Measurements from ENCODE around the gene VSTM1.
"Not testable (repeated sequence)": the region's sequence is repeated elsewhere in the genome, so short reads cannot be mapped to it uniquely, and the experiment has no call there.

Gene VSTM1

DNA sequence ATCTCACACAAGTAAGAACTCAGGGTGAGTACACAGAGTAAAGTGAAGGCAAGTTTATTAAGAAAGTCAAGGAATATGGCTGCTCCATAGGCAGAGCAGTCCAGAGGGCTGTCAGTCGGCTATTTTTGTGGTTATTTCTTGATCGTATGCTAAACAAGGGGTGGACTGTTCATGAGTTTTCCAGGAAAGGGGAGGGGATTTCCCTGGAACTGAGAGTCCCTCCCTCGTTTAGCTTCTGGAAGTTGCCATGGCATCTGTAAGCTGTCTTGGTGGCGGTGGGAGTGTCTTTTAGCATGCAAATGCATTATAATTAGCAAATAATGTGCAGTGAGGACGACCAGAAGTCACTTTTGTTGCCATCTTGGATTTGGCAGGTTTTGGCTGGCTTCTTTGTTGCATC lies 5.8 kb upstream of the VSTM1 start:
- no peak for DNase-seq

GRCh38 chr19:54062643-54063042 lies 1.1 kb downstream of the VSTM1 start:
- no peak for DNase-seq

GRCh38 chr19:54047616-54048015 lies 16.1 kb downstream of the VSTM1 start:
- no peak for DNase-seq

- DNase-seq, result no peak
These were observed 17.9 kb downstream of the VSTM1 start for GRCh38 chr19:54045771-54046170.

DNA sequence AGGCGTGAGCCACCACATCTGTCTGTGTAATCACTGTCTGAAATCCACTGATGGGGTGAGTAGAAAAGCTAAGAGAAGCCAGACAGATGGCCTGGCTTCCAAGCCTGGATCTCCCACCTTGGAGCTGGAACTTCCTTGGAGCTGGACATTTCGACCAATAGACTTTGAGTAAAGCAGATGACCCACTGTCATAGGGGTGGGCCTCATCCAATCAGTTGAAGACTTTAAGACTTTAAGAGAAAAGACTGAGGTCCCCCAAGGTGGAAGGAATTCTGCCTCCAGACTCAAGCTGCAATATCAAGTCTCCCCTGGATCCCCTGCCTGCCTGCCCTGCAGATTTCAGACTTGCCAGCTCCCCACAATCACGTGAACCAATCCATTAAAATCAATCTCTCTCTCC lies 20.7 kb downstream of the VSTM1 start:
- DNase-seq, result no peak

- DNase-seq, result no peak
These were observed 21.6 kb downstream of the VSTM1 start for GRCh38 chr19:54041969-54042606.

GRCh38 chr19:54040003-54040402 lies 23.7 kb downstream of the VSTM1 start:
- no peak for DNase-seq

- DNase-seq, result not testable (repeated sequence)
These were observed 27.2 kb downstream of the VSTM1 start for GRCh38 chr19:54036542-54036941.

GRCh38 chr19:54035215-54036178 lies 28.2 kb downstream of the VSTM1 start:
- no peak for DNase-seq

DNA sequence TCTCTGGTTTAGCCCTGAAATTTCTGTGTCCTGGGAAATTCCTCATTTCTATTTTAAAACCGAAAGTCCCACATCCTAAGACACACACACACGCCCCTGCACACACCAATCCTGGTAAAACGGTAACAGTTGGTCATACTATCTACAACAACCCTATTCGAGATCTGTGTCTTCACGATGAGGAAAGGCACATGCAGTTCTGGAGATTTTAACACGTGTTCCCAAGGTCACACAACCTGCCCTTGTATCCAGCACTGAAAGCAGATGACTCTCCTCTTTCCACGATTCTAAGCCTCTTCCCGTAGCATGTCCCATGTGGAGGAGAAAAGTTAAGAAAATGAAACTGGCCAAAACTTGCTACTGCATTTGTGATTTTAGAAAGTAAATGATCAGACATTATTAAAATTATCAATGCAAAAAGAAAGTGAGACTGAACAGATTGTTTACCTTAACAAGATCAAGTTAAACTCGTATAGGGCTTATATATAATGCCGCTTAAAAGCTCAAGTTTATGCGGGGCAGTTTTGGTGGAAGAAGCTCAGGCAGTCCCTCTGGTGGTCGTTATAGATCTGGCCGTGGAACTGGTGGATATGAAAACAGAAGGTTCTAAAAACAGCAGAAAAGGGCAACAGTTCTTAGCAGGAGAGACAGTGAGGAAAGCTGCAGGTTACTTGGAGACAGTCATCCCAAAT lies 32.7 kb downstream of the VSTM1 start:
- no peak for DNase-seq

GRCh38 chr19:54029930-54030490 lies 33.7 kb downstream of the VSTM1 start:
- peak; percentile 17 for DNase-seq

- DNase-seq, result no peak
These were observed 34.4 kb downstream of the VSTM1 start for GRCh38 chr19:54029301-54029700.

DNA sequence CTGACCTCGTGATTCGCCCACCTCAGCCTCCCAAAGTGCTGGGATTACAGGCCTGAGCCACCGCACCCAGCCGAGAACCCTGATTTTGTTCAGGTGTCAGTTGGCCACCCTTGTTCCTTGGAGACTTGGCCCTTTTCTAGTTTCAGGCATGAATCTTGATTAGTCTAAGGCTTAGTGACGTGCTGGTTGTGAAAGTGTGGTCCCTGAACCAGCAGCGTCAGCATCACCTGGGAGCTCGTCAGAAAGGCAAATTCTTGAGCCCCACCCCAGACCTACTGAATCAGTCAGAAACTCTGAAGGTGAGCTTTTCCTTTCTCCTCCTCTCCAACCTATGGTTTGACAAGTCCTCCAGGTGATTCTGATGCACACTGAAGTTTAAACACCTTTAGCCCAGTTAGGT lies 37.0 kb downstream of the VSTM1 start:
- DNase-seq, result no peak

GRCh38 chr19:54024660-54025059 lies 39.0 kb downstream of the VSTM1 start:
- DNase-seq, result no peak

DNA sequence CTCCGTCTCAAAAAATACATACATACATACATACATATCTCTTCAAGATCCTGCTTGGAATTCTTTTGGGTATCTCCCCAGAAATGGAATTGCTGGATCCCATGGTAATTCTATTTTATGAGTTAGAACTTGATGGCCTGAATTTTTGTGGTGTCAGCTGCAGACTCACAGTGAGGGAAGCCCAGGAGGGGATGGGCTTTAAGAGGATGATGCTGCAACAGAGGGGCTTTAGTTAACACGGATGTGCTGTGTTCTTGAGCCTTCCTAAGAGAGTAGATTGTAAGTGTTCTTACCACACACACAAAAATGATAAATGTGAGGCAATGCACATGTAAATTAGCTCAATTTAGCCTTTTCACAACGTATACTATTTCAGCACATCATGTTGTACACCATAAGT lies 40.5 kb downstream of the VSTM1 start:
- no peak for DNase-seq

DNA sequence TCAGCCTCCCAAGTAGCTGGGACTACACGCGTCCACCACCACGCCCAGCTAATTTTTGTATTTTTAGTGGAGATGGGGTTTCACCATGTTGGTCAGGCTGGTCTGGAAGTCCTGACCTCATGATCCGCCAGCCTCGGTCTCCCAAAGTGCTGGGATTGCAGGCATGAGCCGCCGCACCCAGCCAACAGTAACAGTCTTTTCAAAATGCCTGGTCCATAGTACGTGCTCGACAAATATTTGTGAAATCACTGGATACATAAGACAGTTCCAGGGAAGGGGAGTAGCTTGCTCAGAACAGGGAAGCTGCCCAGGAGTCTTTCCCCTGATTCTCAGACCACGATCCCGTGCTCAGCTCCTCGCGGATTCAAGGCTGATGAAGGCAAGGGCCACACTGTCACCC lies 41.8 kb downstream of the VSTM1 start:
- DNase-seq, result no peak

DNA sequence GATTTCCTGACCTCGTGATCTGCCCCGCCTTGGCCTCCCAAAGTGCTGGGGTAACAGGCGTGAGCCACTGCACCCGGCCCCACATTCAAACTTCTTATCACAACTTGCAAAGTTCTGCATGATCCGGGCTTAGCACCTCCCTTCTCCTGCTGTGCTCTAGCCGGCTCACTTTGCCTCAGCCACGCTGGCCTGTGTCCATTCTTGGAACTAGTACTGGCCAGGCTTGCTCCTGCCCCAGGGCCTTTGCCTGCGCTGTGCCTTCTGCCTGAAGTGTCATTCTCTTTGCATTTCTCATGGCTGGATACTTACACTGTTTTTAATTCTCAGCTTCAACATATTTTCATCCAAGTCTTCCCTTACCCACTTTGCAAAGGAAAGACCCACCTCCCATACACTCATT lies 42.3 kb downstream of the VSTM1 start:
- no peak for DNase-seq

DNA sequence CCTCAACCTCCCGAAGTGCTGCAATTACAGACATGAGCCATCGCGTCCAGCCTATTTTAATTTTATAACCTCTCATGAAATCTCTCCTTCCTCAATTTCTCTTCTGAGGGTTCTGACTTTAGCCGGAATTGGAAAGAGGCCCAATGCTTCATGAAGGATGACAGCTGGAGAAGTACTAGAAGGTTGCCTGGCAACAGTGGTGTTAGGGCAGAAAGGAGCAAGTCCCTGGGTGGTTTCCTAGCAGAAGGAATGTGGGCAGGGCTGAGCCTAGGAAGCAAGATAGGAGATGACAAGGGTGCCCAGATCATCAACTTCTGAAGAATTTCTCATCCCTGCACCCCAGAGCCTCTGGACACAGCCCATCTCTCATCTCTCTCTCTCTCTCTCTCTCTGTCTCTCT lies 46.4 kb downstream of the VSTM1 start:
- no peak for DNase-seq

- no peak for DNase-seq
These were observed 48.7 kb downstream of the VSTM1 start for GRCh38 chr19:54014920-54015560.

DNA sequence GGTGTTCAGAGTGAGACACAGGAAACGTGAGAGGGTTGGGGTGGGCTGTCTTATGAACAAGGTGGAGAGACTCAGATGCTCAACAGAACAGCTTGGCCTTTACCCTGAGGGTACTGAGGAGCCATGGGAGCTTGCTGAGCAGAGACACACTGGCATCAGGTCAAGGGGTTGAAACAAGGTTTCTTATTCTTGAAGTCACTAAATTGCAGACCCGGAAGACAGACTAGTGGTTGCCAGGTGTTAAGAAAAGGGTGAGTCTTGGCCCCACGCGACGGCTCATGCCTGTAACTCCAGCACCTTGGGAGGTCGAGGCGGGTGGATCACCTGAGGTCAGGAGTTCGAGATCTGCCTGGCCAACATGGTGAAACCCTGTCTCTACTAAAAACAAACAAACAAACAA lies 49.8 kb downstream of the VSTM1 start:
- no peak for DNase-seq

DNA sequence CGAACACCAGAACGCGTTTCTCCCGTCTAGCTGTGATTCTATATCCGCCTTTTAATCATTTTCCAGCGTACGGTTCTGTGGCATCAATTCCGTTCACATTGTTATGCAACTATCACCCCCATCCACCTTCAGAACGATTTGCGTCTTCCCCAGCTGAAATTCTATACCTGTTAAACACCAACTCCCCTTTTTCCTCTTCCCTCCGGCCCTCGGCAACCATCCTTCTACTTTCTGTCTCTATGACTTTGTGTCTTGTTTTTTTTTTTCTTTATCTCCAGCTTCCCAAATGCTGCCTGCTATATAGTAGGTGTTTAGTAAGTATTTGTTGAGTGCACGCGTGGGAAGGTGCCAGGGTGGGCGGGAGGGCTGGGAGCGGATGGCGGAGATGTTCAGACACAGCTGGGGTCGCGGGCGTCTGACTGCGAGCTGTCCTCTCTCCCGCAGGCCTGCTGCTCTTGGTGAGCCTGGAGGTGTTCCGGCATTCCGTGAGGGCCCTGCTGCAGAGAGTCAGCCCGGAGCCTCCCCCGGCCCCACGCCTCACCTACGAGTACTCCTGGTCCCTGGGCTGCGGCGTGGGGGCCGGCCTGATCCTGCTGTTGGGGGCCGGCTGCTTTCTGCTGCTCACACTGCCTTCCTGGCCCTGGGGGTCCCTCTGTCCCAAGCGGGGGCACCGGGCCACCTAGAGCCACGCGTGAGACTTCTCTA lies 52.0 kb downstream of the VSTM1 start:
- no peak for DNase-seq

GRCh38 chr19:54010474-54010873 lies 53.2 kb downstream of the VSTM1 start:
- no peak for DNase-seq

All from activated CD4-positive, alpha-beta T cell treated with anti-CD3 and anti-CD28 coated beads for 1 hour (primary cell).